ENCODE data around the gene UBE2J2. TPM values are rescaled to one million over a fixed set of nuclear protein-coding genes. Genes with fewer than 3 reads are reported as not detected.
A peak's percentile ranks its signal among the peaks of the same experiment; 100 is the strongest.

UBE2J2 gene
- total RNA-seq, 3 donors from 2014 or later (not counting 1 experiment from before 2014, with no cell fraction given): 66.0 to 84.2 (median 78.1) TPM

GRCh38 chr1:1304331-1305299 lies 31.0 kb upstream of the UBE2J2 start:
- H3K4me3 ChIP-seq (ENCODE audit: low read length): no peak overlapping the region
- H3K27ac ChIP-seq (ENCODE audit: low read length): no peak overlapping the region
- Mint-ChIP-seq H3K9me3 (no peaks in the 10 kb centered on the region), H3K4me1 (peaks cover 6 to 23% of the 10 kb centered on the region in 2 donors), H3K27me3 (ENCODE audit: low read depth in 2 of 2) (no peaks in the 10 kb centered on the region), H3K36me3 (no peaks in the 10 kb centered on the region), H3K4me3 (peak overlapping the region; percentile 49), H3K27ac (no peak overlapping the region)
- 61% methylated on average over 29 of the region's 29 CpGs for WGBS (ENCODE audit: insufficient coverage)
- no peaks in the 10 kb centered on the region for H3K27me3 ChIP-seq (ENCODE audit: control insufficient read depth, insufficient read depth, low read length)
- H3K4me1 ChIP-seq (ENCODE audit: control insufficient read depth, insufficient read depth, low read length): peaks cover 39% of the 10 kb centered on the region
- intact Hi-C loops (cut with micrococcal nuclease): loop anchor here (5.0 kb wide), 1 partner anchor 32 kb away; the partner anchor contains the start of gene UBE2J2
- H3K36me3 ChIP-seq (ENCODE audit: control insufficient read depth, insufficient read depth, low read length): no peaks in the 10 kb centered on the region
- ATAC-seq (no peak), DNase-seq (no peak)
- no peak for TF ChIP-seq CTCF (IDR thresholded peaks at IDR 0.05)
- H3K9me3 ChIP-seq (ENCODE audit: control insufficient read depth, insufficient read depth, low read length): no peaks in the 10 kb centered on the region

- DNase-seq (no peak), ATAC-seq (no peak)
- Mint-ChIP-seq H3K27ac (no peak overlapping the region), H3K36me3 (no peaks in the 10 kb centered on the region), H3K4me1 (peaks cover 6 to 21% of the 10 kb centered on the region in 2 donors), H3K9me3 (no peaks in the 10 kb centered on the region), H3K4me3 (no peak overlapping the region), H3K27me3 (ENCODE audit: low read depth in 2 of 2) (no peaks in the 10 kb centered on the region)
- H3K4me3 ChIP-seq (ENCODE audit: low read length): no peak overlapping the region
- no peaks in the 10 kb centered on the region for H3K9me3 ChIP-seq (ENCODE audit: control insufficient read depth, insufficient read depth, low read length)
- no peaks in the 10 kb centered on the region for H3K36me3 ChIP-seq (ENCODE audit: control insufficient read depth, insufficient read depth, low read length)
- no peak overlapping the region for H3K27ac ChIP-seq (ENCODE audit: low read length)
- intact Hi-C loops (cut with micrococcal nuclease): no loop called here
- H3K4me1 ChIP-seq (ENCODE audit: control insufficient read depth, insufficient read depth, low read length): peaks cover 32% of the 10 kb centered on the region
- 83% methylated on average over 13 of the region's 13 CpGs for WGBS (ENCODE audit: insufficient coverage)
- no peaks in the 10 kb centered on the region for H3K27me3 ChIP-seq (ENCODE audit: control insufficient read depth, insufficient read depth, low read length)
- no peak for TF ChIP-seq CTCF (IDR thresholded peaks at IDR 0.05)
These were observed 30.1 kb upstream of the UBE2J2 start for GRCh38 chr1:1303736-1304135.

- DNase-seq (no peak), ATAC-seq (no peak)
- Histone ChIP-seq H3K27ac (ENCODE audit: low read length) (no peak overlapping the region), H3K36me3 (ENCODE audit: control insufficient read depth, insufficient read depth, low read length) (no peaks in the 10 kb centered on the region), H3K4me1 (ENCODE audit: control insufficient read depth, insufficient read depth, low read length) (peaks cover 33% of the 10 kb centered on the region), H3K9me3 (ENCODE audit: control insufficient read depth, insufficient read depth, low read length) (no peaks in the 10 kb centered on the region), H3K4me3 (ENCODE audit: low read length) (no peak overlapping the region), H3K27me3 (ENCODE audit: control insufficient read depth, insufficient read depth, low read length) (no peaks in the 10 kb centered on the region)
- no peaks in the 10 kb centered on the region for H3K36me3 Mint-ChIP-seq
- no peaks in the 10 kb centered on the region for H3K27me3 Mint-ChIP-seq (ENCODE audit: low read depth in 2 of 2)
- intact Hi-C loops (cut with micrococcal nuclease): no loop called here
- no peak overlapping the region for H3K4me3 Mint-ChIP-seq
- no peaks in the 10 kb centered on the region for H3K9me3 Mint-ChIP-seq
- H3K27ac Mint-ChIP-seq: no peak overlapping the region
- H3K4me1 Mint-ChIP-seq: peaks cover 6 to 23% of the 10 kb centered on the region in 2 donors
- no peak for TF ChIP-seq CTCF (IDR thresholded peaks at IDR 0.05)
- WGBS (ENCODE audit: insufficient coverage): 83% methylated on average over 31 of the region's 31 CpGs
These were observed 29.4 kb upstream of the UBE2J2 start for GRCh38 chr1:1302951-1303509.

Data from natural killer cell (primary cell).